Midbrain (tissue), 1 donor: ENCODE measurements around the gene KMT2C.
"Not testable (repeated sequence)": the region's sequence is repeated elsewhere in the genome, so short reads cannot be mapped to it uniquely, and the experiment has no call there.

Source experiments
- DNase-seq: peaks from one replicate; lab custom pipeline; 2025; lab: John Stamatoyannopoulos, UW

KMT2C gene

GRCh38 chr7:152441168-152441567, 5.4 kb upstream of the KMT2C start:
- DNase-seq: not testable (repeated sequence)

- not testable (repeated sequence) for DNase-seq
Observed at GRCh38 chr7:152438017-152438416, 2.2 kb upstream of the KMT2C start.

GRCh38 chr7:152436931-152437575, 1.2 kb upstream of the KMT2C start:
- not testable (repeated sequence) for DNase-seq

- peak; percentile 91 for DNase-seq
Observed at GRCh38 chr7:152436111-152436930, 518 bp upstream of the KMT2C start.

GRCh38 chr7:152434511-152435383, 1.1 kb downstream of the KMT2C start:
- DNase-seq: not testable (repeated sequence)

- DNase-seq: not testable (repeated sequence)
Observed at GRCh38 chr7:152433721-152434490, 1.9 kb downstream of the KMT2C start.

- DNase-seq: not testable (repeated sequence)
Observed at GRCh38 chr7:152432735-152433134, 3.1 kb downstream of the KMT2C start.

GRCh38 chr7:152430854-152431253, 4.9 kb downstream of the KMT2C start:
- no peak for DNase-seq

- DNase-seq: not testable (repeated sequence)
Observed at GRCh38 chr7:152430118-152430517, 5.7 kb downstream of the KMT2C start.

- DNase-seq: no peak
Observed at GRCh38 chr7:152424348-152425108, 11.3 kb downstream of the KMT2C start.

- DNase-seq: no peak
Observed at GRCh38 chr7:152423991-152424347, 11.8 kb downstream of the KMT2C start.

GRCh38 chr7:152423171-152423570, 12.6 kb downstream of the KMT2C start:
- DNase-seq: not testable (repeated sequence)

- DNase-seq: not testable (repeated sequence)
Observed at GRCh38 chr7:152420950-152421349, 14.9 kb downstream of the KMT2C start.

- no peak for DNase-seq
Observed at GRCh38 chr7:152419473-152420429, 16.1 kb downstream of the KMT2C start.

GRCh38 chr7:152414779-152415178, 21.0 kb downstream of the KMT2C start:
- DNase-seq: no peak

- DNase-seq: no peak
Observed at GRCh38 chr7:152411389-152411788, 24.4 kb downstream of the KMT2C start.

GRCh38 chr7:152406491-152406890, 29.3 kb downstream of the KMT2C start:
- DNase-seq: no peak

- not testable (repeated sequence) for DNase-seq
Observed at GRCh38 chr7:152406030-152406429, 29.8 kb downstream of the KMT2C start.

GRCh38 chr7:152403726-152404125, 32.1 kb downstream of the KMT2C start:
- no peak for DNase-seq
